ENCODE data around the gene DNAJB6.

DNA sequence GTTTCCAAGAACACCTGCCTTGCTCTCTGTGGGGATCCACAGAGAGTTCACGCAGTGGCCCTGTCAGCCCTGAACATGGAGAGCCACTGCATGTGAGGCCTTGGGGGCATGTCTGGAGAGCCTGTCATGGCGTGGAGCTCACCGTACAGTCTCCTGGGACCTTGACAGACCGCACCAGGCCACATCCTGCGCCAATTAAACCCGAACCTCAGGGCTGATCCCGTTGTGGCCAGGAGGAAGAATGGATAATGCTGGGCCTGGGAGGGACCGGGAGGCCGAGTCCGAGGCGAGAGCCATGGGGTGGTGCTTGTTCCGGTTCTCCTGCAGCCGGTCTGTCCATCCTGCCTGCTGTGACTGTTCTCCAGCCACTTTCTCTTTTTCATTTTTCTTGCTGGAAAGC, 68.7 kb downstream of the DNAJB6 start:
- TF ChIP-seq, protein P1, sequence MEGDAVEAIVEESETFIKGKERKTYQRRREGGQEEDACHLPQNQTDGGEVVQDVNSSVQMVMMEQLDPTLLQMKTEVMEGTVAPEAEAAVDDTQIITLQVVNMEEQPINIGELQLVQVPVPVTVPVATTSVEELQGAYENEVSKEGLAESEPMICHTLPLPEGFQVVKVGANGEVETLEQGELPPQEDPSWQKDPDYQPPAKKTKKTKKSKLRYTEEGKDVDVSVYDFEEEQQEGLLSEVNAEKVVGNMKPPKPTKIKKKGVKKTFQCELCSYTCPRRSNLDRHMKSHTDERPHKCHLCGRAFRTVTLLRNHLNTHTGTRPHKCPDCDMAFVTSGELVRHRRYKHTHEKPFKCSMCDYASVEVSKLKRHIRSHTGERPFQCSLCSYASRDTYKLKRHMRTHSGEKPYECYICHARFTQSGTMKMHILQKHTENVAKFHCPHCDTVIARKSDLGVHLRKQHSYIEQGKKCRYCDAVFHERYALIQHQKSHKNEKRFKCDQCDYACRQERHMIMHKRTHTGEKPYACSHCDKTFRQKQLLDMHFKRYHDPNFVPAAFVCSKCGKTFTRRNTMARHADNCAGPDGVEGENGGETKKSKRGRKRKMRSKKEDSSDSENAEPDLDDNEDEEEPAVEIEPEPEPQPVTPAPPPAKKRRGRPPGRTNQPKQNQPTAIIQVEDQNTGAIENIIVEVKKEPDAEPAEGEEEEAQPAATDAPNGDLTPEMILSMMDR (conservative IDR thresholded peaks at IDR 0.05; ENCODE audit: low read depth, low read length) = no peak
- TF ChIP-seq RFX5 (IDR thresholded peaks at IDR 0.05; ENCODE audit: low read depth, low read length) (no peak), MAFK (IDR thresholded peaks at IDR 0.05; ENCODE audit: low read depth, low read length) (no peak), FOS (IDR thresholded peaks at IDR 0.05; ENCODE audit: low read depth, low read length) (no peak), CEBPB (IDR thresholded peaks at IDR 0.05; ENCODE audit: low read depth, low read length) (no peak), SMC3 (IDR thresholded peaks at IDR 0.05; ENCODE audit: low read depth, low read length) (no peak), POLR2A (IDR thresholded peaks at IDR 0.05; ENCODE audit: low read depth, low read length) (no peak)

Measured in IMR-90 (cell line).